Measurements from ENCODE around the gene HSD17B1. TPM values are rescaled to one million over a fixed set of nuclear protein-coding genes. Genes with fewer than 3 reads are reported as not detected.

Gene HSD17B1
- total RNA-seq, 1 donor from 2014 or later = 4.1 TPM

DNA sequence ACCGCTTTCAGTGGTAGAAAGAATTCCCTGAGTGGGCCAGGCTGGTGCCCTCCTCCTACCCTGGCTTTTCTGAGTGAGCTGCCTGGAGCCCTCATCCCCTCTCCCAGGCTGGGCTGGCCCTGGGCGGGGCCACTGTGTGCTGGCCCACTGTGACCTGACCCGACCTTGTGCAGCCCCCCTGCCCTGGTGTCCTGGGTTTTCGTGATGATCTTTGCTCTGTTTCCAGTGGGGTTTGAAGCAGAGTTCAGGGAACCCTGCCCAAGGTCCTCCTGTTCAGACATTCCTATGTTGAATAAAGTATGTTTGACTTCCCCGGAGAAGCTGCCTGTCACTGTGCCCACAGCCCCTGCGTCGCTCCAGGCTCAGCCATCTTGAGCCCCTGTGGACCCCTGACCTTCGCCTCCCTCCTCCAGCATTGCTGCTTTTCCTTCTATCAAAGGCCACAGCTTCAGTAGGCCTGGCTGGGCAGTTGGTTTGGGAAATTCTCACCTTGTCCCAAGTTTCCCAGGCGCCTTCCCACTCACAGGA is 30.4 kb upstream of the HSD17B1 start:
- H3K27ac Mint-ChIP-seq (ENCODE audit: unreplicated experiment) = no peak overlapping the region
- no peak overlapping the region for H3K4me3 Mint-ChIP-seq (ENCODE audit: unreplicated experiment)
- no peaks in the 10 kb centered on the region for H3K36me3 Mint-ChIP-seq (ENCODE audit: unreplicated experiment)
- no peak for DNase-seq
- peaks cover 3% of the 10 kb centered on the region for H3K27me3 Mint-ChIP-seq (ENCODE audit: unreplicated experiment)
- H3K4me1 Mint-ChIP-seq (ENCODE audit: low read depth, unreplicated experiment) = peaks cover 35% of the 10 kb centered on the region
- H3K9me3 Mint-ChIP-seq (ENCODE audit: unreplicated experiment) = peaks cover 4% of the 10 kb centered on the region
- TF ChIP-seq CTCF (IDR thresholded peaks at IDR 0.05; ENCODE audit: partially characterized antibody, unreplicated experiment) = no peak

GRCh38 chr17:42522798-42523278 is 29.9 kb upstream of the HSD17B1 start:
- TF ChIP-seq CTCF (IDR thresholded peaks at IDR 0.05; ENCODE audit: partially characterized antibody, unreplicated experiment) = no peak
- Mint-ChIP-seq H3K27ac (ENCODE audit: unreplicated experiment) (peak overlapping the region; percentile 8), H3K9me3 (ENCODE audit: unreplicated experiment) (peaks cover 4% of the 10 kb centered on the region), H3K4me1 (ENCODE audit: low read depth, unreplicated experiment) (peaks cover 34% of the 10 kb centered on the region), H3K36me3 (ENCODE audit: unreplicated experiment) (no peaks in the 10 kb centered on the region), H3K4me3 (ENCODE audit: unreplicated experiment) (no peak overlapping the region), H3K27me3 (ENCODE audit: unreplicated experiment) (peaks cover 3% of the 10 kb centered on the region)
- no peak for DNase-seq

GRCh38 chr17:42525221-42525620 is 27.5 kb upstream of the HSD17B1 start:
- Mint-ChIP-seq H3K4me3 (ENCODE audit: unreplicated experiment) (no peak overlapping the region), H3K27ac (ENCODE audit: unreplicated experiment) (no peak overlapping the region), H3K27me3 (ENCODE audit: unreplicated experiment) (peaks cover 3% of the 10 kb centered on the region), H3K9me3 (ENCODE audit: unreplicated experiment) (peaks cover 7% of the 10 kb centered on the region), H3K36me3 (ENCODE audit: unreplicated experiment) (no peaks in the 10 kb centered on the region), H3K4me1 (ENCODE audit: low read depth, unreplicated experiment) (peaks cover 16% of the 10 kb centered on the region)
- TF ChIP-seq CTCF (IDR thresholded peaks at IDR 0.05; ENCODE audit: partially characterized antibody, unreplicated experiment) = no peak
- no peak for DNase-seq

- H3K9me3 Mint-ChIP-seq (ENCODE audit: unreplicated experiment) = peaks cover 4% of the 10 kb centered on the region
- H3K27ac Mint-ChIP-seq (ENCODE audit: unreplicated experiment) = no peak overlapping the region
- TF ChIP-seq CTCF (IDR thresholded peaks at IDR 0.05; ENCODE audit: partially characterized antibody, unreplicated experiment) = no peak
- H3K4me3 Mint-ChIP-seq (ENCODE audit: unreplicated experiment) = no peak overlapping the region
- no peak for DNase-seq
- peaks cover 3% of the 10 kb centered on the region for H3K27me3 Mint-ChIP-seq (ENCODE audit: unreplicated experiment)
- H3K4me1 Mint-ChIP-seq (ENCODE audit: low read depth, unreplicated experiment) = peaks cover 11% of the 10 kb centered on the region
- no peaks in the 10 kb centered on the region for H3K36me3 Mint-ChIP-seq (ENCODE audit: unreplicated experiment)
Observed at GRCh38 chr17:42526031-42526444, 26.7 kb upstream of the HSD17B1 start.

- no peak for DNase-seq
- no peak for TF ChIP-seq CTCF (IDR thresholded peaks at IDR 0.05; ENCODE audit: partially characterized antibody, unreplicated experiment)
- Mint-ChIP-seq H3K36me3 (ENCODE audit: unreplicated experiment) (no peaks in the 10 kb centered on the region), H3K4me1 (ENCODE audit: low read depth, unreplicated experiment) (peaks cover 6% of the 10 kb centered on the region), H3K27ac (ENCODE audit: unreplicated experiment) (no peak overlapping the region), H3K27me3 (ENCODE audit: unreplicated experiment) (no peaks in the 10 kb centered on the region), H3K4me3 (ENCODE audit: unreplicated experiment) (no peak overlapping the region), H3K9me3 (ENCODE audit: unreplicated experiment) (peaks cover 6% of the 10 kb centered on the region)
Observed at GRCh38 chr17:42527932-42528331, 24.8 kb upstream of the HSD17B1 start.

Data from glutamatergic neuron (in vitro differentiated cells).